Natural killer cell (primary cell): Measurements from ENCODE around the gene AUTS2. TPM values are rescaled to one million over a fixed set of nuclear protein-coding genes. Genes with fewer than 3 reads are reported as not detected.

ENCODE experiments used
- ATAC-seq, 3 donors: fragments of 150-1000 bp in 2 of 3; fragments of 200-7000 bp in 1 of 3; cut with Tn5 transposase; 1 replicate in 1 of 3; 2 replicates in 2 of 3; pipeline ENCODE4 v1.10.0; 2021; ENCODE audit warnings: mild to moderate bottlenecking in 2 of 3, moderate library complexity in 2 of 3
- DNase-seq, 2 donors: peaks; one replicate each; pipeline versions ENCODE4 v3.0.0 to v3.0.0-alpha.2; 2013 to 2021; ENCODE audit warnings: mixed read lengths in 1 of 2
- H3K27ac ChIP-seq: one replicate; pipeline ENCODE4 v1.5.1; 2013; ENCODE audit warnings: mild to moderate bottlenecking, low read length
- H3K27me3 ChIP-seq: one replicate; pipeline ENCODE4 v1.6.1; 2013; ENCODE audit warnings: low read length; ENCODE audit not compliant: control insufficient read depth, insufficient read depth
- H3K36me3 ChIP-seq: one replicate; pipeline ENCODE4 v1.6.1; 2013; ENCODE audit warnings: low read length; ENCODE audit not compliant: control insufficient read depth, insufficient read depth
- H3K4me1 ChIP-seq: one replicate; pipeline ENCODE4 v1.6.1; 2013; ENCODE audit warnings: low read length; ENCODE audit not compliant: control insufficient read depth, insufficient read depth
- H3K4me3 ChIP-seq: one replicate; pipeline ENCODE4 v1.5.1; 2013; ENCODE audit warnings: low read length
- H3K9me3 ChIP-seq: one replicate; pipeline ENCODE4 v1.6.1; 2013; ENCODE audit warnings: low read length; ENCODE audit not compliant: control insufficient read depth, insufficient read depth
- H3K27ac Mint-ChIP-seq, 2 donors: one replicate each; pipeline ENCODE4 v1.8.0; 2022; ENCODE audit warnings: mild to moderate bottlenecking in 2 of 2, mixed read lengths in 2 of 2, moderate library complexity in 1 of 2
- H3K27me3 Mint-ChIP-seq, 2 donors: one replicate each; pipeline ENCODE4 v1.8.0; 2022; ENCODE audit warnings: low read depth in 2 of 2, mixed read lengths in 2 of 2
- H3K36me3 Mint-ChIP-seq: one replicate; pipeline ENCODE4 v1.8.0; 2022; ENCODE audit warnings: mixed read lengths
- H3K4me1 Mint-ChIP-seq, 2 donors: one replicate each; pipeline ENCODE4 v1.8.0; 2022; ENCODE audit warnings: mixed read lengths in 2 of 2
- H3K4me3 Mint-ChIP-seq: one replicate; pipeline ENCODE4 v1.8.0; 2022; ENCODE audit warnings: mild to moderate bottlenecking, moderate library complexity, mixed read lengths
- H3K9me3 Mint-ChIP-seq, 2 donors: one replicate each; pipeline ENCODE4 v1.8.0; 2022; ENCODE audit warnings: mixed read lengths in 2 of 2
- WGBS: methylation state at CpG from one replicate; pipeline ENCODE4 v1.1.7; 2013; ENCODE audit warnings: missing lambda C conversion rate; ENCODE audit not compliant: insufficient coverage; 5-methylcytosine and 5-hydroxymethylcytosine counted together
- intact Hi-C: fragments of 100-400 bp; cut with micrococcal nuclease; formaldehyde crosslinking; loops from one replicate; pipeline ENCODE4 v1.14.2; 2022
- total RNA-seq, 4 donors: library from RNA; stranded (reverse); fragments of 120-200 nt in 1 of 4; gene quantifications; one replicate each; pipeline versions ENCODE4 v1.2.3 to v1.2.4, GENCODE V29; 2013 to 2022
- TF ChIP-seq, protein P1 (sequence below): fragments of 200-600 bp; IDR thresholded peaks from one replicate; pipeline ENCODE4 v1.8.0; 2022; ENCODE audit warnings: antibody characterized with exemption

AUTS2 gene
- total RNA-seq, 3 donors from 2014 or later (not counting 1 experiment from before 2014, with no cell fraction given) = 147 to 197 (median 155) TPM

GRCh38 chr7:69684369-69685292 is 86.4 kb downstream of the AUTS2 start:
- peaks cover 7% of the 10 kb centered on the region for H3K4me1 ChIP-seq
- Mint-ChIP-seq H3K4me3 (peak overlapping the region; percentile 65), H3K36me3 (no peaks in the 10 kb centered on the region), H3K9me3 (no peaks in the 10 kb centered on the region), H3K27ac (peak overlapping the region; percentile 48 to 77), H3K4me1 (peaks cover 20 to 24% of the 10 kb centered on the region in 2 donors), H3K27me3 (no peaks in the 10 kb centered on the region)
- no peaks in the 10 kb centered on the region for H3K9me3 ChIP-seq
- DNase-seq (no peak), ATAC-seq (peak; percentile 12 to 49 (median 18))
- H3K36me3 ChIP-seq = no peaks in the 10 kb centered on the region
- TF ChIP-seq, protein P1, sequence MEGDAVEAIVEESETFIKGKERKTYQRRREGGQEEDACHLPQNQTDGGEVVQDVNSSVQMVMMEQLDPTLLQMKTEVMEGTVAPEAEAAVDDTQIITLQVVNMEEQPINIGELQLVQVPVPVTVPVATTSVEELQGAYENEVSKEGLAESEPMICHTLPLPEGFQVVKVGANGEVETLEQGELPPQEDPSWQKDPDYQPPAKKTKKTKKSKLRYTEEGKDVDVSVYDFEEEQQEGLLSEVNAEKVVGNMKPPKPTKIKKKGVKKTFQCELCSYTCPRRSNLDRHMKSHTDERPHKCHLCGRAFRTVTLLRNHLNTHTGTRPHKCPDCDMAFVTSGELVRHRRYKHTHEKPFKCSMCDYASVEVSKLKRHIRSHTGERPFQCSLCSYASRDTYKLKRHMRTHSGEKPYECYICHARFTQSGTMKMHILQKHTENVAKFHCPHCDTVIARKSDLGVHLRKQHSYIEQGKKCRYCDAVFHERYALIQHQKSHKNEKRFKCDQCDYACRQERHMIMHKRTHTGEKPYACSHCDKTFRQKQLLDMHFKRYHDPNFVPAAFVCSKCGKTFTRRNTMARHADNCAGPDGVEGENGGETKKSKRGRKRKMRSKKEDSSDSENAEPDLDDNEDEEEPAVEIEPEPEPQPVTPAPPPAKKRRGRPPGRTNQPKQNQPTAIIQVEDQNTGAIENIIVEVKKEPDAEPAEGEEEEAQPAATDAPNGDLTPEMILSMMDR = no peak
- H3K27me3 ChIP-seq = no peaks in the 10 kb centered on the region
- H3K27ac ChIP-seq = no peak overlapping the region
- intact Hi-C loops = no loop called here
- WGBS = 88% methylated on average over 7 of the region's 8 CpGs
- no peak overlapping the region for H3K4me3 ChIP-seq

GRCh38 chr7:69685293-69685631 is 87.0 kb downstream of the AUTS2 start:
- Histone ChIP-seq H3K4me3 (no peak overlapping the region), H3K27me3 (no peaks in the 10 kb centered on the region), H3K27ac (no peak overlapping the region), H3K36me3 (no peaks in the 10 kb centered on the region), H3K9me3 (no peaks in the 10 kb centered on the region), H3K4me1 (peaks cover 7% of the 10 kb centered on the region)
- DNase-seq = no peak
- no peaks in the 10 kb centered on the region for H3K27me3 Mint-ChIP-seq
- intact Hi-C loops = no loop called here
- WGBS = 0% methylated on average over 1 of the region's 1 CpG
- peak overlapping the region; percentile 65 for H3K4me3 Mint-ChIP-seq
- peak; percentile 34 to 57 (median 38) for ATAC-seq
- TF ChIP-seq, protein P1 = no peak
- no peaks in the 10 kb centered on the region for H3K36me3 Mint-ChIP-seq
- H3K27ac Mint-ChIP-seq = peak overlapping the region; percentile 48 to 77
- no peaks in the 10 kb centered on the region for H3K9me3 Mint-ChIP-seq
- peaks cover 20 to 24% of the 10 kb centered on the region in 2 donors for H3K4me1 Mint-ChIP-seq

DNA sequence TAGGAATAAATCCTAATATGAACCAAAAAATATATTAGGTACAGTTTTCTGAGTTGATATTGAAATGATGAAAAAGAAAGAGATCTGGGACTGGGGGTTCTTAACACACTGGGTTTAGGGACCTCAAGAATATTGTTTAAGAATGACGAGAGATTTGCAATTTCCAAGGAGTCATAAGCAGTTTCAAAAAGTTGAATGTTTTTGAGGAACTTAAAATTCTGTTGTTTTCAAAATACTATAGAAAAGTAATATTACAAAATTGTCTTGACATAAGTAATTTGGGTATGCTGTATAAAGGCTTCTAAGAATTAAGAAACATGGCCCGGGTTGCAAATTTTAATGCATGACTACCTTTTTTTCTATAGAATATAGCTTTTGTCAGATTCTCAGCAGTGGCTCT is 88.1 kb downstream of the AUTS2 start:
- peaks cover 20 to 24% of the 10 kb centered on the region in 2 donors for H3K4me1 Mint-ChIP-seq
- H3K27me3 ChIP-seq = no peaks in the 10 kb centered on the region
- H3K27ac ChIP-seq = no peak overlapping the region
- DNase-seq (no peak), ATAC-seq (no peak)
- H3K9me3 ChIP-seq = no peaks in the 10 kb centered on the region
- TF ChIP-seq, protein P1 = no peak
- no peak overlapping the region for H3K4me3 ChIP-seq
- H3K36me3 ChIP-seq = no peaks in the 10 kb centered on the region
- no peak overlapping the region for H3K27ac Mint-ChIP-seq
- H3K4me3 Mint-ChIP-seq = no peak overlapping the region
- intact Hi-C loops = no loop called here
- H3K9me3 Mint-ChIP-seq = no peaks in the 10 kb centered on the region
- H3K36me3 Mint-ChIP-seq = no peaks in the 10 kb centered on the region
- no peaks in the 10 kb centered on the region for H3K27me3 Mint-ChIP-seq
- peaks cover 7% of the 10 kb centered on the region for H3K4me1 ChIP-seq
- WGBS = 100% methylated on average over 2 of the region's 2 CpGs
